RWPE1 (cell line): ENCODE measurements around the gene DAP.
A peak's percentile ranks its signal among the peaks of the same experiment; 100 is the strongest.

Source experiments
- CTCF ChIA-PET: fragments of 350-600 bp; sonication (Branson Sonifier 250); formaldehyde crosslinking; extraction: SDS; loops from one replicate; lab custom pipeline; 2021; lab: Yijun Ruan, JAX
- POLR2A ChIA-PET: fragments of 400-600 bp; formaldehyde crosslinking; extraction: SDS; loops from one replicate; lab custom pipeline; 2020; ENCODE audit warnings: antibody characterized with exemption; ENCODE audit not compliant: low non-redundant PET; lab: Yijun Ruan, JAX
- DNase-seq: peaks from one replicate; pipeline ENCODE4 v3.0.0; 2012; ENCODE audit warnings: low spot score
- H3K27ac ChIP-seq: fragments of 450-650 bp; 2 replicates; pipeline ENCODE4 v1.5.1; 2017
- TF ChIP-seq, protein P1 (sequence below): fragments of 450-650 bp; conservative IDR thresholded peaks from 2 replicates; pipeline ENCODE4 v1.5.1; 2017; ENCODE audit warnings: low read depth, mild to moderate bottlenecking

DAP gene

GRCh38 chr5:10630126-10630525 is 130.9 kb downstream of the DAP start:
- TF ChIP-seq, protein P1, sequence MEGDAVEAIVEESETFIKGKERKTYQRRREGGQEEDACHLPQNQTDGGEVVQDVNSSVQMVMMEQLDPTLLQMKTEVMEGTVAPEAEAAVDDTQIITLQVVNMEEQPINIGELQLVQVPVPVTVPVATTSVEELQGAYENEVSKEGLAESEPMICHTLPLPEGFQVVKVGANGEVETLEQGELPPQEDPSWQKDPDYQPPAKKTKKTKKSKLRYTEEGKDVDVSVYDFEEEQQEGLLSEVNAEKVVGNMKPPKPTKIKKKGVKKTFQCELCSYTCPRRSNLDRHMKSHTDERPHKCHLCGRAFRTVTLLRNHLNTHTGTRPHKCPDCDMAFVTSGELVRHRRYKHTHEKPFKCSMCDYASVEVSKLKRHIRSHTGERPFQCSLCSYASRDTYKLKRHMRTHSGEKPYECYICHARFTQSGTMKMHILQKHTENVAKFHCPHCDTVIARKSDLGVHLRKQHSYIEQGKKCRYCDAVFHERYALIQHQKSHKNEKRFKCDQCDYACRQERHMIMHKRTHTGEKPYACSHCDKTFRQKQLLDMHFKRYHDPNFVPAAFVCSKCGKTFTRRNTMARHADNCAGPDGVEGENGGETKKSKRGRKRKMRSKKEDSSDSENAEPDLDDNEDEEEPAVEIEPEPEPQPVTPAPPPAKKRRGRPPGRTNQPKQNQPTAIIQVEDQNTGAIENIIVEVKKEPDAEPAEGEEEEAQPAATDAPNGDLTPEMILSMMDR: no peak
- H3K27ac ChIP-seq: peak overlapping the region; percentile 67
- ChIA-PET POLR2A (no interaction called here), CTCF (interaction anchor here (3.3 kb wide), 1 partner anchor 176 kb away, joined by 55 read pairs; no protein-coding TSS in a partner anchor)
- DNase-seq: peak; percentile 83

DNA sequence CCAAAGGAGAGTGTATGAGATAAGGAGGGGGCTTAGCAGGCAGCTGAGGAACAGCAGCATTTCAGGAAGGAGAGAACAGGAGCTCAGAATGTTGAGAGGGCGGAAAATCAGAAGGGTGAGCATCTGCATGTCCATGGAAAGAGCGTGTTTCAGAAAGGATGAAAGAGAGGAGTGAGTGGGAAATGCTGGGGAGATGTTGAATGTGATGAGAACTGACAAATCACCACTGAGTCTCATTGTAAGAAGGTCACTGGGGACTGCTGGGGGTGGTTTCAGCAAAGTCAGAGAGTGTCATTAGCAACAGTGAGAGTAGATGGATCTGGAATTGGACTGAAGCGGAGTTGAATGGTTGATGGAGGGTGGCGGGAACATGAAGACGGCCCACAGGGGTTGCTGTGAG is 131.4 kb downstream of the DAP start:
- TF ChIP-seq, protein P1: no peak
- H3K27ac ChIP-seq: peak overlapping the region; percentile 67
- DNase-seq: no peak
- POLR2A ChIA-PET: no interaction called here
- CTCF ChIA-PET: interaction anchor here (3.3 kb wide), 1 partner anchor 176 kb away, joined by 55 read pairs; no protein-coding TSS in a partner anchor
